CD4-positive, alpha-beta T cell (primary cell): ENCODE measurements around the gene GPR4. TPM values are rescaled to one million over a fixed set of nuclear protein-coding genes. Genes with fewer than 3 reads are reported as not detected.

ENCODE experiments used
- ATAC-seq: fragments of 200-7000 bp; cut with Tn5 transposase; one replicate; pipeline ENCODE4 v1.10.0; 2022; ENCODE audit warnings: mild to moderate bottlenecking; ENCODE audit not compliant: poor library complexity
- CTCF ChIA-PET: fragments of 350-600 bp; sonication (Branson Sonifier 250); formaldehyde crosslinking; loops from one replicate; lab custom pipeline; 2021; ENCODE audit warnings: antibody characterized with exemption, inconsistent platforms; lab: Charles Lee
- POLR2A ChIA-PET: fragments of 350-600 bp; sonication (Branson Sonifier 250); formaldehyde crosslinking; loops from one replicate; lab custom pipeline; 2021; ENCODE audit warnings: antibody characterized with exemption, inconsistent platforms; lab: Charles Lee
- DNase-seq, 14 experiments: peaks; one replicate each; pipeline ENCODE4 v3.0.0-alpha.2; 2013 to 2020; ENCODE audit warnings: mixed read lengths in 2 of 14
- H3K27ac ChIP-seq, 2 donors: one replicate each; pipeline versions ENCODE4 v1.5.1 to v1.7.0; 2013; ENCODE audit warnings: low read length in 2 of 2, low read depth in 1 of 2, mild to moderate bottlenecking in 1 of 2
- H3K27me3 ChIP-seq, 2 experiments: 1 replicate in 1 of 2; 2 replicates in 1 of 2; pipeline versions ENCODE4 v1.6.1 to v1.7.0; 2013; ENCODE audit warnings: low read length in 2 of 2, control low read depth in 1 of 2, mild to moderate bottlenecking in 1 of 2, moderate library complexity in 1 of 2; ENCODE audit not compliant: insufficient read depth in 2 of 2, control insufficient read depth in 1 of 2
- H3K36me3 ChIP-seq: one replicate; pipeline ENCODE4 v1.6.1; 2013; ENCODE audit warnings: low read length, control low read depth; ENCODE audit not compliant: insufficient read depth
- H3K4me1 ChIP-seq: one replicate; pipeline ENCODE4 v1.6.1; 2013; ENCODE audit warnings: low read length, control low read depth; ENCODE audit not compliant: insufficient read depth
- H3K4me3 ChIP-seq: one replicate; pipeline ENCODE4 v1.5.1; 2013; ENCODE audit warnings: mild to moderate bottlenecking, low read length, moderate library complexity
- H3K9me3 ChIP-seq, 2 experiments: 1 replicate in 1 of 2; 2 replicates in 1 of 2; pipeline versions ENCODE4 v1.6.1 to v1.7.0; 2013; ENCODE audit warnings: low read length in 2 of 2, mild to moderate bottlenecking in 2 of 2, control low read depth in 1 of 2, moderate library complexity in 1 of 2; ENCODE audit not compliant: control insufficient read depth in 1 of 2, insufficient read depth in 1 of 2
- H3K27ac Mint-ChIP-seq: one replicate; pipeline ENCODE4 v1.8.0; 2020; ENCODE audit warnings: mixed read lengths
- H3K27me3 Mint-ChIP-seq: one replicate; pipeline ENCODE4 v1.8.0; 2021; ENCODE audit warnings: mixed read lengths
- H3K36me3 Mint-ChIP-seq: one replicate; pipeline ENCODE4 v1.8.0; 2021; ENCODE audit warnings: low read depth, mixed read lengths
- H3K4me1 Mint-ChIP-seq: one replicate; pipeline ENCODE4 v1.8.0; 2021; ENCODE audit warnings: low read depth, mixed read lengths
- H3K4me3 Mint-ChIP-seq: one replicate; pipeline ENCODE4 v1.8.0; 2020; ENCODE audit warnings: mild to moderate bottlenecking, mixed read lengths
- H3K9me3 Mint-ChIP-seq: one replicate; pipeline ENCODE4 v1.8.0; 2020; ENCODE audit warnings: mixed read lengths
- CTCF ChIP-seq: fragments of 200-600 bp; IDR thresholded peaks from one replicate; pipeline ENCODE4 v1.8.0; 2022; ENCODE audit warnings: antibody characterized with exemption, mild to moderate bottlenecking
- intact Hi-C, 2 experiments: fragments of 100-400 bp; cut with DNase I in 1 of 2; cut with micrococcal nuclease in 1 of 2; formaldehyde crosslinking; loops; one replicate each; pipeline versions ENCODE4 v1.15.1 to v1.9.0; 2023 to 2025; cut with DNase I, micrococcal nuclease
- microRNA-seq: library from miRNA; unstranded; fragments of <30 nt; microRNA quantifications from one replicate; pipeline ENCODE4 v1.2.0, GENCODE V29; 2021; ENCODE audit warnings: borderline microRNAs expressed, borderline replicate concordance
- total RNA-seq, 174 experiments: library from RNA in 2 of 174; stranded (reverse) in 2 of 174; gene quantifications; one replicate each; pipeline ENCODE4 v1.2.3 and lab custom pipeline; 2021 to 2026

GPR4 gene
- total RNA-seq, 2 experiments from 2014 or later, result not detected

DNA sequence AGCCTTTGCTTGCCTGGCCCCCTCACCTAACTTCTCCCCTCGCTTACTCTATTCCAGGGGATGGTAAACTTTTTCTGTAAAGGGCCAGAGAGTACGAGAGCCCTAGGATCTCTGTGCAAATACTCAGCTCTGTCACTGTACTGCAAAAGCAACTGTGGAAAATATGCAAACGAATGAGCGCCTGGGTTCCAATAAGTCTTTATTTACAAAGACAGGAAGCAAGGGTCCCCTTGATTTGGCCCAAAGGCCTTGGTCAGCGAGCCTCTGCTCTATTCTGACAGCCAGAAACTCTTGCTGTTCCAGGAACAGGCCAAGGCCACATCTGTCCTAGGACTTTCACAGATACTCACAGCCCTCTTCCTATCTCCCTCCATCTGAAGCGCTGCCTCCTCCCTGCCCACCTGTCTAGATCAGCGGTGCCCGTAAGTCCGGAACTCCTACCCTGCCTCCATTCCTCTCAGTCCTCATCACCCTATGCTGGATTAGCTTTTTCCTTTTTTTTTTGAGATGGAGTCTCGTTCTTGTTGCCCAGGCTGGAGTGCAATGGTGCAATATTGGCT, 54.7 kb downstream of the GPR4 start:
- no peak for DNase-seq
- CTCF ChIA-PET, result no interaction called here

DNA sequence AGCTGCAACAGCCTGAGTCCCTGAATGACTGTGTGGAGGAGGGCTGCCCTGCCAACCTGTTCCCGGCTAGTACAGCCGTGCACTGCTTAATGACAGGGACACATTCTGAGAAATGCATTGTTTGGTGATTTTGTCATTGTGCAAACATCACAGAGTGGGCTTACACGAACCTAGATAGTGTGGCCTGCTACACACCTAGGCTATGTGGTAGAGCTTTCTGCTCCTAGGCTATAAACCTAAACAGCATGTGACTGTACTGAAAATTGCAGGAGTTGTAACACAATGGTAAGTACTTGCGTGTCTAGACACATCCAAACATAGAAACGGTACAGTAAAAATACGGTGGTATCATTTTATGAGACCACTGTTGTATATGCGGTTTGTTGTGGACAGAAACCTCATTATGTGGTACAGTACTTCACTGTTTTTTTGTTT, 59.8 kb downstream of the GPR4 start:
- Histone ChIP-seq H3K9me3 (no peaks in the 10 kb centered on the region), H3K4me1 (peaks cover 2% of the 10 kb centered on the region), H3K4me3 (no peak overlapping the region), H3K27ac (no peak overlapping the region), H3K27me3 (no peaks in the 10 kb centered on the region), H3K36me3 (no peaks in the 10 kb centered on the region)
- POLR2A ChIA-PET, result no interaction called here
- CTCF ChIA-PET, result no interaction called here
- ATAC-seq, result no peak
- intact Hi-C loops, result no loop called here
- H3K36me3 Mint-ChIP-seq, result no peaks in the 10 kb centered on the region
- H3K27me3 Mint-ChIP-seq, result no peaks in the 10 kb centered on the region
- no peak overlapping the region for H3K27ac Mint-ChIP-seq
- no peak overlapping the region for H3K4me3 Mint-ChIP-seq
- TF ChIP-seq CTCF, result no peak
- H3K9me3 Mint-ChIP-seq, result no peaks in the 10 kb centered on the region
- DNase-seq, result no peak
- H3K4me1 Mint-ChIP-seq, result no peaks in the 10 kb centered on the region

More for the DNA sequence above, 54.7 kb downstream of the GPR4 start:
- Histone ChIP-seq H3K4me1 (peaks cover 2% of the 10 kb centered on the region), H3K4me3 (no peak overlapping the region), H3K36me3 (no peaks in the 10 kb centered on the region), H3K27ac (no peak overlapping the region), H3K27me3 (no peaks in the 10 kb centered on the region), H3K9me3 (no peaks in the 10 kb centered on the region)
- Mint-ChIP-seq H3K36me3 (peaks cover 10% of the 10 kb centered on the region), H3K4me3 (no peak overlapping the region), H3K9me3 (no peaks in the 10 kb centered on the region), H3K4me1 (no peaks in the 10 kb centered on the region), H3K27ac (no peak overlapping the region), H3K27me3 (no peaks in the 10 kb centered on the region)
- ATAC-seq, result no peak
- intact Hi-C loops, result no loop called here
- POLR2A ChIA-PET, result no interaction called here
- TF ChIP-seq CTCF, result no peak

Small RNA genes lying within 50 kb of the gene (microRNA-seq; reads per million reads assigned to microRNA genes)
- 116 reads per million, percentile 66 among the genes with 10 or more reads in this experiment for gene MIR330

Other genes starting within 250 kb of the GPR4 start
- 1 to 10 TPM; 8.7 to 9.6 TPM for gene ERCC2, start 231.6 kb downstream of the GPR4 start, total RNA-seq
- gene PPP1R13L, start 197.1 kb downstream of the GPR4 start, total RNA-seq, result 1 to 10 TPM; 1.5 to 3.7 TPM
- under 1 TPM; 0.16 to 0.28 TPM for gene POLR1G, start 195.6 kb downstream of the GPR4 start, total RNA-seq
- 10 to 100 TPM; 32.5 to 32.6 TPM for gene ERCC1, start 178.3 kb downstream of the GPR4 start, total RNA-seq
- gene FOSB, start 134.2 kb downstream of the GPR4 start, total RNA-seq, result 100 to 1,000 TPM; 422 to 424 TPM
- under 1 TPM; 0.60 to 0.70 TPM for gene RTN2, start 105.2 kb downstream of the GPR4 start, total RNA-seq
- gene PPM1N, start 103.8 kb downstream of the GPR4 start, total RNA-seq, result 1 to 10 TPM; 3.3 to 3.5 TPM
- 10 to 100 TPM; 49.9 to 55.5 TPM for gene VASP, start 94.7 kb downstream of the GPR4 start, total RNA-seq
- 1 to 10 TPM; 3.1 to 3.2 TPM for gene OPA3, start 17.4 kb downstream of the GPR4 start, total RNA-seq
- 10 to 100 TPM; 29.2 to 30.4 TPM for gene EML2, start 37.2 kb upstream of the GPR4 start, total RNA-seq
- gene GIPR, start 66.0 kb upstream of the GPR4 start, total RNA-seq, result 1 to 10 TPM; 2.4 to 3.0 TPM
- gene SNRPD2, start 89.7 kb upstream of the GPR4 start, total RNA-seq, result 100 to 1,000 TPM; 367 to 369 TPM
- 1 to 10 TPM; 3.7 to 5.0 TPM for gene QPCTL, start 90.5 kb upstream of the GPR4 start, total RNA-seq
- gene FBXO46, start 128.7 kb upstream of the GPR4 start, total RNA-seq, result 10 to 100 TPM; 17.2 to 17.5 TPM
- gene MEIOSIN, start 131.2 kb upstream of the GPR4 start, total RNA-seq, result not detected
- under 1 TPM; 0.58 to 0.59 TPM for gene SIX5, start 167.0 kb upstream of the GPR4 start, total RNA-seq
- 10 to 100 TPM; 24.0 to 24.9 TPM for gene DMPK, start 180.3 kb upstream of the GPR4 start, total RNA-seq
- 10 to 100 TPM; 28.6 to 31.5 TPM for gene DMWD, start 190.6 kb upstream of the GPR4 start, total RNA-seq
- under 1 TPM; 0.17 to 0.25 TPM for gene RSPH6A, start 213.1 kb upstream of the GPR4 start, total RNA-seq